ENCODE measurements around the gene ARNT2. TPM values are rescaled to one million over a fixed set of nuclear protein-coding genes. Genes with fewer than 3 reads are reported as not detected.
"Not testable (repeated sequence)": the region's sequence is repeated elsewhere in the genome, so short reads cannot be mapped to it uniquely, and the experiment has no call there.

The ARNT2 gene
- 0.23 TPM in 1 of 2 replicates, not detected in the other for total RNA-seq

GRCh38 chr15:80404057-80404760, at the start of gene ARNT2:
TSS of gene ARNT2 (plus strand) at chr15:80404382. CDS start at chr15:80404516, 134 bp downstream.
- intact Hi-C loops (cut with micrococcal nuclease), result no loop called here

- intact Hi-C loops (cut with micrococcal nuclease), result no loop called here
These were observed 37.1 kb upstream of the ARNT2 start for GRCh38 chr15:80367094-80367493.

GRCh38 chr15:80367661-80368060, 36.5 kb upstream of the ARNT2 start:
- intact Hi-C loops (cut with micrococcal nuclease), result no loop called here

GRCh38 chr15:80371924-80372323, 32.3 kb upstream of the ARNT2 start:
- intact Hi-C loops (cut with micrococcal nuclease), result no loop called here

- intact Hi-C loops (cut with micrococcal nuclease), result no loop called here
These were observed 29.7 kb upstream of the ARNT2 start for GRCh38 chr15:80374441-80374840.

- intact Hi-C loops (cut with micrococcal nuclease), result no loop called here
These were observed 28.0 kb upstream of the ARNT2 start for GRCh38 chr15:80375968-80376891.

GRCh38 chr15:80379693-80380092, 24.5 kb upstream of the ARNT2 start:
- intact Hi-C loops (cut with micrococcal nuclease), result no loop called here

- intact Hi-C loops (cut with micrococcal nuclease), result no loop called here
These were observed 24.0 kb upstream of the ARNT2 start for GRCh38 chr15:80380154-80380553.

GRCh38 chr15:80382285-80382684, 21.9 kb upstream of the ARNT2 start:
- intact Hi-C loops (cut with micrococcal nuclease), result no loop called here

GRCh38 chr15:80384432-80384831, 19.8 kb upstream of the ARNT2 start:
- intact Hi-C loops (cut with micrococcal nuclease), result no loop called here

- intact Hi-C loops (cut with micrococcal nuclease), result no loop called here
These were observed 18.0 kb upstream of the ARNT2 start for GRCh38 chr15:80386151-80386550.

GRCh38 chr15:80388326-80388725, 15.9 kb upstream of the ARNT2 start:
- intact Hi-C loops (cut with micrococcal nuclease), result no loop called here

- intact Hi-C loops (cut with micrococcal nuclease), result no loop called here
These were observed 14.8 kb upstream of the ARNT2 start for GRCh38 chr15:80389370-80389769.

- intact Hi-C loops (cut with micrococcal nuclease), result not testable (repeated sequence)
These were observed 13.2 kb upstream of the ARNT2 start for GRCh38 chr15:80390942-80391341.

GRCh38 chr15:80395616-80396015, 8.6 kb upstream of the ARNT2 start:
- intact Hi-C loops (cut with micrococcal nuclease), result no loop called here

- intact Hi-C loops (cut with micrococcal nuclease), result no loop called here
These were observed 8.1 kb upstream of the ARNT2 start for GRCh38 chr15:80396096-80396495.

- intact Hi-C loops (cut with micrococcal nuclease), result no loop called here
These were observed 4.7 kb upstream of the ARNT2 start for GRCh38 chr15:80399508-80399907.

- intact Hi-C loops (cut with micrococcal nuclease), result no loop called here
These were observed 2.7 kb upstream of the ARNT2 start for GRCh38 chr15:80401456-80401855.

- intact Hi-C loops (cut with micrococcal nuclease), result no loop called here
These were observed 1.8 kb upstream of the ARNT2 start for GRCh38 chr15:80402339-80402738.

- intact Hi-C loops (cut with micrococcal nuclease), result no loop called here
These were observed 498 bp upstream of the ARNT2 start for GRCh38 chr15:80403712-80404056.

- intact Hi-C loops (cut with micrococcal nuclease), result no loop called here
These were observed 775 bp downstream of the ARNT2 start for GRCh38 chr15:80404761-80405553.

GRCh38 chr15:80405554-80405850, 1.3 kb downstream of the ARNT2 start:
- intact Hi-C loops (cut with micrococcal nuclease), result no loop called here
